Activated T-cell treated with anti-CD3 and anti-CD28 coated beads, Interleukin-2, amount 50 U/mL, for 4 hours (primary cell): ENCODE measurements around the gene KIF20A. TPM values are rescaled to one million over a fixed set of nuclear protein-coding genes. Genes with fewer than 3 reads are reported as not detected.
"Not testable (repeated sequence)": the region's sequence is repeated elsewhere in the genome, so short reads cannot be mapped to it uniquely, and the experiment has no call there.

Source experiments
- ATAC-seq, 2 donors: fragments of 200-7000 bp; cut with Tn5 transposase; one replicate each; pipeline ENCODE4 v1.10.0; 2021
- DNase-seq: peaks from one replicate; pipeline ENCODE4 v3.0.0-alpha.2; 2020
- H3K27me3 Mint-ChIP-seq: one replicate; pipeline ENCODE4 v1.8.0; 2021; ENCODE audit warnings: low read depth, mixed read lengths
- H3K36me3 Mint-ChIP-seq: one replicate; pipeline ENCODE4 v1.8.0; 2022; ENCODE audit warnings: mixed read lengths; ENCODE audit not compliant: insufficient read depth
- H3K4me1 Mint-ChIP-seq: one replicate; pipeline ENCODE4 v1.8.0; 2021; ENCODE audit warnings: low read depth, mixed read lengths
- H3K4me3 Mint-ChIP-seq: one replicate; pipeline ENCODE4 v1.8.0; 2021; ENCODE audit warnings: mild to moderate bottlenecking, moderate library complexity, mixed read lengths
- H3K9me3 Mint-ChIP-seq: one replicate; pipeline ENCODE4 v1.8.0; 2021; ENCODE audit warnings: mixed read lengths
- total RNA-seq, 3 donors: library from RNA; stranded (reverse); gene quantifications; one replicate each; pipeline ENCODE4 v1.2.1, GENCODE V29; 2021

KIF20A gene
- total RNA-seq, 3 donors from 2014 or later, result 0.76 to 1.5 (median 1.4) TPM

DNA sequence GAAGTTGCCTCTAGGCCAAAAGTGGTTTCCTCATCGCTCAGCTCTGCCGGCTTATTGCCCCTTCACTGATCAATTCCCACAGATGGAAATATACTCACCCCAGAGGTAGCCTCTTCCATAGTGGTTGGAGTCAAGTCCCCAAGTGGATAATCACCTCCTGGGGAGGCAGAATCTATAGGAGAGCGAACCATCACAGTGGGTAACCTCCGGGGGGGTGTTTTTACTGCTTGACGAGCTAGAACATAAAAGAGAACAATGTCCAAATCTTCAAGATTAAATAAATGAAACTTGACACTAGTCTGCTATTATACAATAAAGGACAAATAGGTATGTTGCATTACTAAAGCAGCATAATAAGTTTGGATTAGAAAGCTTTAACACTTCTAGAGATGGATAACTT is 9.8 kb upstream of the KIF20A start:
- no peaks in the 10 kb centered on the region for H3K27me3 Mint-ChIP-seq
- no peaks in the 10 kb centered on the region for H3K9me3 Mint-ChIP-seq
- no peak overlapping the region for H3K4me3 Mint-ChIP-seq
- H3K36me3 Mint-ChIP-seq, result peaks cover 60% of the 10 kb centered on the region
- ATAC-seq, result no peak
- no peaks in the 10 kb centered on the region for H3K4me1 Mint-ChIP-seq
- no peak for DNase-seq

DNA sequence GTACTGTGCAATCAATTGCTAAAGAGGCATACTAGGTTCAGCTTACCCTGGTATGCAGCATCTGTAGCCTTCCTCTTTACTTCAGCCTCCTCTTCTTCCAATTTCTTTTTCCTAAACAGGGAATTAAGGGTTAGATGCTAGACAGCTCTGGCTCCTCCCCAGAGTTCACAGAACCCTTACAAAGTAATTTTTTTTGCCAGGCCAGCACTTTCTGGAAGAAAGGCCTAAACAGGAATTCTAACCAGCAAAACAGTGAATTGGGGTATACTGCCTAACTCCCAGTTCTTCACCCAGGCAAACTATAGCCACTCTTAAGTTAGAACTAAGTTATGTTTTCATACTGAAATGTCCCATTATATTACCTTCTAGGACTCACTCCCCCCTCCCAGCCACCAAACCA is 8.6 kb upstream of the KIF20A start:
- ATAC-seq (no peak), DNase-seq (no peak)
- H3K4me3 Mint-ChIP-seq, result no peak overlapping the region
- H3K27me3 Mint-ChIP-seq, result no peaks in the 10 kb centered on the region
- no peaks in the 10 kb centered on the region for H3K9me3 Mint-ChIP-seq
- H3K36me3 Mint-ChIP-seq, result peaks cover 50% of the 10 kb centered on the region
- H3K4me1 Mint-ChIP-seq, result peaks cover 2% of the 10 kb centered on the region

DNA sequence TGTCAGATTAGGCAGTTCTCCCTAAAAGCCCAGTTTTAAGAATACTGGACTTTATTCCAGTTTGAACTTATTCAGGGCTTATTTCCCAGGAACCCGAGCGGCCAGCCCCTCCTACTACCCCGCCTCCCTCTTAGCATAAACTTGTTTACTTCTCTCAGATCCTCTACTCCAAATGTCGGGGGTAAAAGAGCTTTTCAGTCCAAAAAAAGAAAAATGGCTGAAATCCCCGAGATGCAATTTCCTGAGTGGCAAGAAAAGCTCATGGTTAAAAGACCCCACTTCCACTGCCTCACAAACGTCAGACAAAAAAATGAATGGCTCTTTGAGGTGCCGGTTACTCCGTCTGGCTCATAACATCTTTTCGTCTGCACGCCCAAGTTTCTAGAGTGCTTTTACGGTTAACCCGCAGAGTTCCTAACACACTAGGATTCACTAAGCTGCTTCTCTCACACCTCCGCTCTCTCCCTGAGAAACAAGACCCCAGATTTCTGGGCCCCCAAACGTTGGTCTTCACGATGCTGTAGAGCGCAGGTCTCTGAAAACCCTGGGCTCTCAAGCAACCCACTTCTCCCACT is 884 bp upstream of the KIF20A start:
- DNase-seq (no peak), ATAC-seq (no peak)
- Mint-ChIP-seq H3K36me3 (peaks cover 7% of the 10 kb centered on the region), H3K4me1 (peaks cover 11% of the 10 kb centered on the region), H3K9me3 (no peaks in the 10 kb centered on the region), H3K27me3 (no peaks in the 10 kb centered on the region), H3K4me3 (no peak overlapping the region)

DNA sequence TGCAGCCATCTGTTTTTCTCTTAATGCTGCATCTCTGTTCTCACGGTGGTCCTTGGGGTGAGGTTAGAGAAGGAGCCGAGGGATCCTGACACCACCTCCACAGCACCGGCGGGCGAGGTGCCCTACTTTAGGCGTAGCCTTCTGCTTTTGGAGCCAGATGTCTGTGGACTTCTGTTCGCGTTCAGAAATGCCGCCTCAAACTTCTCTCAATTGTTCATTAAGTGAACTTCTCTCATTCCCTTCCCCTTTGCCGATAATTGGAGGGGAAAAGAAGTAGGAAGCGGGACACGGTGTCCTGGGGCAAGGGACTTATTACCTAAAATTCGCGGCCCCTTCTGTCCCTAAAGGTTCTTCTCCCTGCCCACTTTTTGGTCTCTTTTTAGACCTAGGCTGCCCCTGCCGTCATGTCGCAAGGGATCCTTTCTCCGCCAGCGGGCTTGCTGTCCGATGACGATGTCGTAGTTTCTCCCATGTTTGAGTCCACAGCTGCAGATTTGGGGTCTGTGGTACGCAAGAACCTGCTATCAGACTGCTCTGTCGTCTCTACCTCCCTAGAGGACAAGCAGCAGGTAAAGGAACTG is 455 bp downstream of the KIF20A start:
- no peak for ATAC-seq
- H3K4me1 Mint-ChIP-seq, result peaks cover 11% of the 10 kb centered on the region
- H3K36me3 Mint-ChIP-seq, result peaks cover 2% of the 10 kb centered on the region
- DNase-seq, result no peak
- H3K9me3 Mint-ChIP-seq, result no peaks in the 10 kb centered on the region
- no peak overlapping the region for H3K4me3 Mint-ChIP-seq
- H3K27me3 Mint-ChIP-seq, result no peaks in the 10 kb centered on the region

DNA sequence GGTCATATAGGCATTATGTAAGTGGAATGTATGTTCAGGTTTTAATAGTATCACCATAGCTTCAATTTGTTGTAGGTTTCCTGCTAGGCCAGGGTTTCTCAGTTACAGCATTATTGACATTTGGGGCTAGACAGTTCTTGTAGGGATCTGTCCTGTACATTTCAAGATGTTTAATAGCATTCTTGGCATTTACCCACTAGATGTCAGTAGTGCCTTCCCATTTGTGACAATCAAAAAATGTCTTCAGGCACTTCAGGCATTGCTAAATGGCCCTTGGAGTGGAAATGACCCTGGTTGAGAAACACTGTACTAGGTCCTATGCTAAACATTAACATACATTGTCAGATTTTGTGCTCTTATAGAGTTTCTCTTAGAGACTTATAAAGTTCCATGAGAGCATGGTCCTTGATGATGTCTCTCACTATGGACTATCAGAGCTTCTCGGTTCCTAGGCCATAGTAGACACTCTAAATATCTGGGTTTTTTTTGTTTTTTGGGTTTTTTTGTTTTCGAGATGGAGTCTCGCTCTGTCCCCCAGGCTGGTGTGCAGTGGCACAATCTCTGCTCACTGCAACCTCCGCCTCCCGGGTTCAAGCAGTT is 1.4 kb downstream of the KIF20A start:
- peaks cover 9% of the 10 kb centered on the region for H3K4me1 Mint-ChIP-seq
- DNase-seq (no peak), ATAC-seq (no peak)
- H3K4me3 Mint-ChIP-seq, result peak overlapping the region; percentile 49
- H3K36me3 Mint-ChIP-seq, result peaks cover 6% of the 10 kb centered on the region
- no peaks in the 10 kb centered on the region for H3K27me3 Mint-ChIP-seq
- H3K9me3 Mint-ChIP-seq, result no peaks in the 10 kb centered on the region

DNA sequence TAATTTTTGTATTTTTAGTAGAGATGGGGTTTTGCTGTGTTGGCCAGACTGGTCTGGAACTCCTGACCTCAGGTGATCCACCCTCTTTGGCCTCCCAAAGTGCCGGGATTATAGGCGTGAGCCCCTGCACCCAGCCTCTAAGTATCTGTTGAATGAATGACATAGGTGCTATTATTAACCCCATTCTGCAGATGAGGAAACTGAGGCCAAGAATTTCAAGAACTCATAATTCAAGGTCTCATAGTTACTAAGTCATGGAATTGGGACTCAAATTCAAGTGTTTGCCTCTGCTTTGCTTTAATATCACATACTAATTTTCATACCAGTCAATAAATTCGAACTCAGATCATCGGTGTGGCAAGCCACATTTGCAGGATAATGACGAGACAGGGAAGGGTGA is 1.9 kb downstream of the KIF20A start:
- no peak for ATAC-seq

GRCh38 chr5:138182808-138183207 is 3.9 kb downstream of the KIF20A start:
- no peaks in the 10 kb centered on the region for H3K27me3 Mint-ChIP-seq
- no peak overlapping the region for H3K4me3 Mint-ChIP-seq
- peaks cover 4% of the 10 kb centered on the region for H3K4me1 Mint-ChIP-seq
- no peaks in the 10 kb centered on the region for H3K9me3 Mint-ChIP-seq
- H3K36me3 Mint-ChIP-seq, result peaks cover 11% of the 10 kb centered on the region
- ATAC-seq (no peak), DNase-seq (no peak)

More for the DNA sequence above, 1.9 kb downstream of the KIF20A start:
- Mint-ChIP-seq H3K4me3 (no peak overlapping the region), H3K36me3 (peaks cover 6% of the 10 kb centered on the region), H3K27me3 (no peaks in the 10 kb centered on the region), H3K4me1 (peaks cover 8% of the 10 kb centered on the region), H3K9me3 (no peaks in the 10 kb centered on the region)
- DNase-seq, result no peak

GRCh38 chr5:138186002-138186447 is 7.1 kb downstream of the KIF20A start:
- Mint-ChIP-seq H3K36me3 (peaks cover 22% of the 10 kb centered on the region), H3K27me3 (no peaks in the 10 kb centered on the region), H3K9me3 (no peaks in the 10 kb centered on the region), H3K4me3 (no peak overlapping the region), H3K4me1 (no peaks in the 10 kb centered on the region)
- DNase-seq (no peak), ATAC-seq (no peak)

DNA sequence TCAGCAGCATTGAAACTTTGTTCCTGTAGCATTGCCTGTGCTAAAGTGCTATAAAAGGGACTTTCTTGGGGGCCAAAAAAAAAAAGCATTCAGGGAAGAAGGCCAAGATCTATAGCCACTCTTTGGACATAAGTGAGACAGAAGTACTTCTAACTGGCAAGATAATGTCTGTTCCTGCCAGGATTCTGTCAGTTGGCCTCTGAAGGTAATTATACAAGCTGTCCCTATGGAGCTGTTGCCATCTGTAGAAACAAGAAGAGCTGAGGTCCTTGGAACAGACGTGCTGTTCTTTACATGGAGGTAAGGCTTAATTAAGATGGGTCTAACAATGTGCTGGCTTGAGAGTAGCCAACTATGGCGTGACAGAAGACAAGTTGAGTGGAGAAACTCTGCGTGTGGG is 9.7 kb downstream of the KIF20A start:
- Mint-ChIP-seq H3K4me3 (no peak overlapping the region), H3K9me3 (no peaks in the 10 kb centered on the region)

GRCh38 chr5:138192826-138193225 is 13.9 kb downstream of the KIF20A start:
- no peaks in the 10 kb centered on the region for H3K4me1 Mint-ChIP-seq
- ATAC-seq (no peak), DNase-seq (no peak)
- no peaks in the 10 kb centered on the region for H3K27me3 Mint-ChIP-seq
- H3K9me3 Mint-ChIP-seq, result no peaks in the 10 kb centered on the region
- H3K36me3 Mint-ChIP-seq, result peaks cover 29% of the 10 kb centered on the region
- no peak overlapping the region for H3K4me3 Mint-ChIP-seq

More for the DNA sequence above, 9.7 kb downstream of the KIF20A start:
- no peaks in the 10 kb centered on the region for H3K4me1 Mint-ChIP-seq
- peaks cover 30% of the 10 kb centered on the region for H3K36me3 Mint-ChIP-seq
- H3K27me3 Mint-ChIP-seq, result no peaks in the 10 kb centered on the region
- DNase-seq, result no peak
- ATAC-seq, result no peak

GRCh38 chr5:138193859-138194258 is 14.9 kb downstream of the KIF20A start:
- not testable (repeated sequence) for ATAC-seq, H3K27me3 Mint-ChIP-seq

GRCh38 chr5:138210985-138211384 is 32.1 kb downstream of the KIF20A start:
- Mint-ChIP-seq H3K4me1 (peaks cover 26% of the 10 kb centered on the region), H3K4me3 (peak overlapping the region; percentile 59), H3K36me3 (peaks cover 7% of the 10 kb centered on the region), H3K27me3 (no peaks in the 10 kb centered on the region), H3K9me3 (no peaks in the 10 kb centered on the region)
- ATAC-seq (no peak), DNase-seq (no peak)

More at GRCh38 chr5:138193859-138194258, 14.9 kb downstream of the KIF20A start:
- peaks cover 25% of the 10 kb centered on the region for H3K36me3 Mint-ChIP-seq
- not testable (repeated sequence) for DNase-seq, H3K4me1 Mint-ChIP-seq, H3K4me3 Mint-ChIP-seq, H3K9me3 Mint-ChIP-seq

DNA sequence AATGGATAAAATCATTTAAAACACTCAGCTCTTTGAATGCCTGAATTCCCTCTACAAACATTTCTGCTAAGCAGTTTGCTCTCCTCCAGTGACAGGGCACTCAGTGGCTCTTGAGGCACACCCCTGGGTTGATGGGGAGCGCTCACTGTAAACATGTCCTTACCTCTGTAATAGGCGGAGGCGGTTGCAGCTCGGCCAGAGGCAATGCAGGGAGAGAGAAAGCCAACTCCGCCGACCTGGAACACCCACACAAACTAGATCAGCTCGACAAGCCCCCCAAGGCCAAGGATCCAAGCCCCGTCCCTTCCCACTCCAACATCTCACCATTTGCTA is 33.9 kb downstream of the KIF20A start:
- no peak for DNase-seq
- H3K9me3 Mint-ChIP-seq, result no peaks in the 10 kb centered on the region
- H3K27me3 Mint-ChIP-seq, result no peaks in the 10 kb centered on the region
- peak; percentile 49 for ATAC-seq
- peaks cover 26% of the 10 kb centered on the region for H3K4me1 Mint-ChIP-seq
- H3K4me3 Mint-ChIP-seq, result peak overlapping the region; percentile 99
- peaks cover 7% of the 10 kb centered on the region for H3K36me3 Mint-ChIP-seq

DNA sequence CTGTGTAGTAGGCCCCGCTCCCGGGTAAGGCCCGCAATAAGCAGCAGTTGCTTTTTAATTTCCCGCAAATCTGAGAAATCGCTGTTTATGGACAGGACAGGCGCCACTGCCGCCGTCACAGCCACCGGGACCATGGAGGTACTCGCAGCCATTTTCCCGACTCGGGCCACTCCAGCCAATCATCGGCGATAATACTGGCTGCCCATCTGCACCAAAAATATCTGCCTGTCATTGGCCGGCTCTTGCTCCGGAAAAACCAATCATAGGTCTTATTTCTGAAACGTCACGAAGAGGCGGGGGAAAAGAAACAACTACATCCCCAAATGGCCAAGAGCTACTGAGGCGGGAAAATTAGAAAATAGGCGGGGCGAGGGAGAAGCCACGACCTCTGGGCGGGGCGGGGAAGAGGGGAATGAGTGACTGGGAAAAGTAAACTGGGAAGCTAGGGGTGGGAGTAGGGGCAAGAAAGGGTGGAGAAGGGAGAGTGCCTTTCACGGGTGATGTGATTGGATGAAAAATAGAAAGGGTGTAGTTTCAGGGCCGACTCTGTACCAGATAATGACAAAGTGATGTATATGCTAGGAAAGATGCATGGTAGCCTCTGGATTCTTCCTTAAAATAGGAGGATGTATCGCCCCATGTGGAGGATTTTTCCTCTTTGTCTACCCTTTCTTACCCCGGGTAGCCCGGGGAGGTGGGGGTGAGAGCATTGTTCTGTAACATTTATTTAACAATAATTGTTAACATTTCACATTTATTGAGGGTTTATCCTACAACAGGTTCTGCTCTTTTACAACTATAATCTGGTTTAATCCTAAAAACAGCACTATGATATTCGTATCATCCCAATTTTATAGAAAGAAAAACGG is 34.5 kb downstream of the KIF20A start, which contains the start of gene CDC23:
CDC23 (minus strand) TSS at position 163 of the 869 bp plus-strand sequence; CDS start at position 152, 11 bp downstream.
- Mint-ChIP-seq H3K4me1 (peaks cover 23% of the 10 kb centered on the region), H3K36me3 (peaks cover 4% of the 10 kb centered on the region), H3K27me3 (no peaks in the 10 kb centered on the region), H3K9me3 (no peaks in the 10 kb centered on the region), H3K4me3 (peak within 1 kb of the TSS; percentile 99)
- ATAC-seq, result peak; percentile 96 to 97
- DNase-seq, result peak; percentile 82
